Stimulated activated CD8-positive, alpha-beta memory T cell treated with anti-CD3 and anti-CD28 coated beads, Interleukin-12 subunit alpha, Interleukin-12 subunit beta, amount 100 ng/mL, for 1 hour (primary cell): ENCODE measurements around the gene F8A1.
A peak's percentile ranks its signal among the peaks of the same experiment; 100 is the strongest.
"Not testable (repeated sequence)": the region's sequence is repeated elsewhere in the genome, so short reads cannot be mapped to it uniquely, and the experiment has no call there.

ENCODE experiments used
- DNase-seq: peaks from one replicate; pipeline ENCODE4 v3.0.0-alpha.2; 2020; ENCODE audit warnings: low read depth

The F8A1 gene

DNA sequence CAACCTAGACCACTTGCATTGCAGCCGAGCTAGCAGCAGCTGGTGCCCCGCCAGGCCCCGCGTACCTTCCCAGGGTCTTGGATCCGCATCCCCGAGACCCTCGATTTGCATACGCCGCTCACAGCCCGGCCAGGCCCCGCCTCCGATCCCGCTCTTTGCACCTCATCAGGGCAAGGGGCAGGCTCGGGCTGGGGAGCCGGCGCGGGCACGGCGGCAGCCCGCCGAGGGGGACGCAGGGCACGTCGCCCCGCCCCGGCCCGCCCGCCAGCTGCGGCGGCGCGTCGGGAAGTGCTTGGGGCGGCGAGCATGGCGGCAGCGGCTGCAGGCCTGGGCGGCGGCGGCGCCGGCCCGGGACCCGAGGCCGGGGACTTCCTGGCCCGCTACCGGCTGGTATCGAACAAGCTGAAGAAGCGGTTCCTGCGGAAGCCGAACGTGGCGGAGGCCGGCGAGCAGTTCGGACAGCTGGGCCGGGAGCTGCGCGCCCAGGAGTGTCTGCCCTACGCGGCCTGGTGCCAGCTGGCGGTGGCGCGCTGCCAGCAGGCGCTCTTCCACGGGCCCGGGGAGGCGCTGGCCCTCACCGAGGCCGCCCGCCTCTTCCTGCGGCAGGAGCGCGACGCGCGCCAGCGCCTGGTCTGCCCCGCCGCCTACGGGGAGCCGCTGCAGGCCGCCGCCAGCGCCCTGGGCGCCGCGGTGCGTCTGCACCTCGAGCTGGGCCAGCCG lies at the start of gene F8A1:
Gene F8A1, plus strand, starts transcription at position 287 of the 720 bp plus-strand sequence. Its CDS starts 20 bp downstream, at position 307.
- peak; percentile 4 for DNase-seq

DNA sequence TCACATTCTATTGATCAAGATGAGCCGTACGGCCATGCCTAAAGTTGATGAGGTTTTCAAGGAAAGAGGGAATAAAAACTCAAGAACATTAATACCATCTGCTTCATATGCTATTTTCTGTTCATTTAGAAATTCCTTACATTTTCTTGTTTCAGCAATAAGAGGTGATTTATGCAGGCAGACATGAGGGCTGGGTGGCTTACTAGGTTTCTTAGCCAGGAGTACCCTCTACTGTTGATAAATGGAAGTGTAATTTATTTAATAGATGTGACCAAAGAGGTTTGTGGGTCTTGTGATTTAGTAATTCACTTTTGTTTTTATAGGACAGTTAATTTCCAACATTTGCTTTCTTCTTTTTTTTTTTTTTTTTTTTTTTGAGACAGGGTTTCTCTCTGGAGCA lies 45.3 kb upstream of the F8A1 start:
- no peak for DNase-seq

DNA sequence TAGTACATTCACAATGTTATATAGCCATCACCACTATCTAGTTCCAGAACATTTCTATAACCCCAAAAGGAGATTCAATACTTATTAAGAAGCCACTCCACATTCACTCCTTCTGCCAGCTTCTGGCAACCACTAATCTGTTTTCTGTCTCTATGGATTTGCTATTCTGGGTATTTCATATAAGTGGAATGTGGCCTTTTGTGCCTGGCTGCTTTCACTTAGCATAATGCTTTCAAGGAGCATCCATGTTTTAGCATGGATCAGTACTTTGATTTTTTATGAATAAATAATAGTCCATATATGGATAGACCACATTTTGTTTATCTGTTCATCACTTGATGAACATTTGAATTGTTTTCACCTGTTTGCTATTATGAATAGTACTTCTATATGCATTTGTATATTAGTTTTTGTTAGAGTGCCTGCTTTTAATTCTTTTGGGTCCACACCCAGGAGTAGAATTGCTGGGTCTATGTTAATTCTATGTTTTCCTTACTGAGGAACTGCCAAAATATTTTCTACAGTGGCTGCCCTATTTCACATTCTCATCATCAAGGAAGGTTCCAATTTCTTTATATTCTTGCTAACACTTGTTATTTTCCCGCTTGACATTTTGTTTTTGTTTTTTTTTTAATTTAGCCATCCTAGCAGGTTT lies 35.1 kb upstream of the F8A1 start:
- no peak for DNase-seq

DNA sequence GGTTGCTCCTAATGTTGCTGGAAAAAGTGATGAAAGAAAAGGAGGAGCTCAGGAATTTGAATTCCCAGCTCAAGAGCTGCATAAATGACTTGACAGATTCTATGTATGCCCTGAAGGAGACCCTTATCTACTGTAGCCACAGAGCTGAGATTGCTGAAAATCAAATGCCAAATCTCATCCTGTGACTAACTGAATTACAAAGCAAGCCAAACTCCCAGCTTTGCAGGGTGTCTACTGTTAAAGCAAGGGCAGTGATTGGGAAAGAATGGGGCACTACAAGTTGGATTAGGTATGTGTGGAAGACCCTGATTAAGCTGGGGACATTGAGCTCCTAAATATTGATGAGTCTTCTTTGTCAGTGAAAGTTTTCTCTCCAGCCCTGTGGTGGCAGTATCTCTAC lies 30.9 kb upstream of the F8A1 start:
- no peak for DNase-seq

DNA sequence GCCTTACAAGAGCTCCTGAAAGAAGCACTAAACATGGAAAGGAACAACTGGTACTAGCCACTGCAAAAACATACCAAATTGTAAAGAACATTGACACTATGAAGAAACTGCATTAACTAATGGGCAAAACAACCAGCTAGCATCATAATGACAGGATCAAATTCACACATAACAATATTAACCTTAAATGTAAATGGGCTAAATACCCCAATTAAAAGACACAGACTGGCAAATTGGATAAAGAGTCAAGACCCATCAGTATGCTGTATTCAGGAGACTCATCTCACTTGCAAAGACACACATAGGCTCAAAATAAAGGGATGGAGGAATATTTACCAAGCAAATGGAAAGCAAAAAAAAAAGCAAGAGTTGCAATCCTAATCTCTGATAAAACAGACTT lies 17.6 kb upstream of the F8A1 start:
- not testable (repeated sequence) for DNase-seq

DNA sequence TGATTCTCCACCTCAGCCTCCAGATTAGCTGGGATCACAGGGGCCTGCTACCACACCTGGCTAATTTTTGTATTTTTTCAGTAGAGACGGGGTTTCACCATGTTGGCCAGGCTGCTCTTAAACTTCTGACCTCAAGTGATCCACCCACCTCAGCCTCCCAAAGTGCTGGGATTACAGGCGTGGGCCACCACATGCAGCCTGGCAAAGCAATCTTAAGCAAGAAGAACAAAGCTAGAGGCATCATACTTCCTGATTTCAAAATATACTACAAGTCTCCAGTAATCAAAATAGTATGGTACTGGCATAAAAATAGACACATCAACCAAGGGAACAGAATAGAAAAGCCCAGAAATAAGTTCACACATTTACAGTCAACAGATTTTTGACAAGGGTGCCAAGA lies 12.8 kb upstream of the F8A1 start:
- DNase-seq, result no peak

DNA sequence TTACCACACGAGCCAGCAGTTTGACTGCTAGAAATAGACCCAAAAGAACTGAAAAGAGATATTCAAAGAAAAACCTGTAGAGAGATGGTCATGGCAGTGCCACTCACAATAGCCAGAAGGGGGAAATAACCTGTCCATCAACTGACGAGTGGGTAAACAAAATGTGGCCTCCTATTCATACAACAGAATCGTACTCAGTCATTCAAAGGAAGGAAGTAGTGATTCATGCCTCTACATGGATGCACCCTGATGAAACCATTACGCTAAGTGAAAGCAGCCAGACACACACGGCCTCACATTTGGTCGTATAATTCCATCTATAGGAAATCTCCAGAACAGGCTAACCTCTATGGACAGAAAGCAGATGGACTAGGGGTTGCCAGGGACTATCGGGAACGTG lies 2.1 kb upstream of the F8A1 start:
- not testable (repeated sequence) for DNase-seq

DNA sequence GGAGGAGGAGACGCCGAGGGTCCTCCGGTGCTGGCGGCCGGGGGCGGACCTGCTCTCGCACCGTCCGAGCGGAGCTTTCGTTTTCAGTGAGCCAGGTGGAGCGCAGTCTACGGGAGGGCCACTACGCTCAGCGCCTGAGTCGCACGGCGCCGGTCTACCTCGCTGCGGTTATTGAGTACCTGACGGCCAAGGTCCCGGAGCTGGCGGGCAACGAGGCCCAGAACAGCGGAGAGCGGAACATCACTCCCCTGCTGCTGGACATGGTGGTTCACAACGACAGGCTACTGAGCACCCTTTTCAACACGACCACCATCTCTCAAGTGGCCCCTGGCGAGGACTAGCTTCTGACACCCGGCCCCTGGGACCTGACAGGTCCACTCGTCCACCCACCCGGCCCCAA lies 1.1 kb upstream of the F8A1 start:
- not testable (repeated sequence) for DNase-seq

DNA sequence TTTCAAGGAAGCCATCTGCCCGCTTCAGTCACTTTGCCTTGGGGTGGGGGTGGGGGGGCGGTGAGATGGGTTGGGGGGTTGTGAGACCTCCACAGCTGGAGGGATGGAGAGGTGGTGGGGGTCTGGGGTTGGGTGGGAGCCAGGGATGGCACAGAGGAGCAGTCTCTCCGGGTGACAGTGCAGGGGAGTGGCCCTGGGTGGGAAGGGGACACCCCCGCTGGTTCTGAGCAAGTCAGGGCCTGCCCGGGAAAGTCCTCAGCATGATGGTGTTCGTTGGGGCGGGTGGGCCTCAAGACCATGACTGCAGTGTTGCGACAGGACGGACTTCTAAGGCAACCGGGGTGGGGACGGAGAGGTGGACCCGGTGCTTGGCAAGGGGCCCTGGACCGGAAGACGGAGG lies 606 bp upstream of the F8A1 start:
- DNase-seq, result not testable (repeated sequence)

DNA sequence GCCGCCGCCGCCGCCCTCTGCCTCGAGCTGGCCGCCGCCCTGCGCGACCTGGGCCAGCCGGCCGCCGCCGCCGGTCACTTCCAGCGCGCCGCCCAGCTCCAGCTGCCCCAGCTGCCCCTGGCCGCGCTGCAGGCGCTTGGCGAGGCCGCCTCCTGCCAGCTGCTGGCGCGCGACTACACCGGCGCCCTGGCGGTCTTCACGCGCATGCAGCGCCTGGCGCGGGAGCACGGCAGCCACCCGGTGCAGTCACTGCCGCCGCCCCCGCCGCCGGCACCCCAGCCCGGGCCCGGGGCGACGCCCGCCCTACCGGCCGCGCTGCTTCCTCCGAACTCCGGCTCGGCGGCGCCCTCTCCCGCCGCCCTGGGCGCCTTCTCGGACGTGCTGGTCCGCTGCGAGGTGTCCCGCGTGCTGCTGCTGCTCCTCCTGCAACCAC lies 650 bp downstream of the F8A1 start:
- not testable (repeated sequence) for DNase-seq

DNA sequence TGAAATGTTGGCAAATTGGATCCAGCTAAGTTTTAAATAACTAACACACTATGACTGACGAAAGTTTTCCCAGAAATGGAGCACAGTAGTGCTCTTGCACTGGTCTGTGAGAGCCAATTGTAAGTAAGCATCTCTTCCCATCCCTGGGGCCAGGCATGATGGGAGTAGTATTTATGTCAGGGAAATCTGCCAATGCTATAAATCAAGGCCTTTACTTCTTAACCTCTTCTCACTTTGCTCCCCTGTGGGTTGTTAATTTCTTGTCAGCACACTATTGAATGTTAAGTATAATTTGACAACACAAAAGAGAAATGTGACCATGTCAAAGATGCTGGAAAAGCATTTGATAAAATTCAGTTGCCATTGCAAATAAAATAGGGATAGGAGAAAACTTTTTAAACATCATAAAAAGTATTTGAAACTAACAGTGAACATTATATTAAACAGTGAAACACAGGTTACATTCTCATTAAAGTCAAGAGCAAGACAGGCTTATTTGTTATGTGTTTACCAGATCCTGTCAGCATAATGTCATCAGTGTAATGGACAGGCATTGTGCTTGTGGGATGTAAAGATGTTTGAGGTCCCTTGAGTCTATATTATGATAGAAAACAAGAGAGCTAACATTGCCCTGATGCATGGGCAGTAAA lies 5.0 kb downstream of the F8A1 start:
- DNase-seq, result no peak

DNA sequence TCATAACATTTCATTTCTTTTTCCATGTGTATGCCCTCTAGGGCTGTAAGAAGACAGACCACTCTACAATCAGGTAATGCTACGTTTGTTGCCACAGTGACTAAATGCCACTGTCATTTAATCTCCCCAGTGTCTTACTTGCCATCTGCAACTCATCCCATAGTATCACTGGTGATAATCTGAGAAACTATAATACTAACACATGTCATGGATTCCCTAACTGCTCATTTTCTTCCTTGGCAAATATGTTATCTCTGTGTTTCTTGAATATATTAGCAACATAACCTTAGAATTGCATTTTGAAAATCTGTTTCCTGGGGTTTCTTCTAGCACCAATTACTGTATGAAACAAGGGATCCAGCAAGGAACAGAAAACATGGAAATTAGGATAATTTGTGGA lies 6.1 kb downstream of the F8A1 start:
- no peak for DNase-seq

DNA sequence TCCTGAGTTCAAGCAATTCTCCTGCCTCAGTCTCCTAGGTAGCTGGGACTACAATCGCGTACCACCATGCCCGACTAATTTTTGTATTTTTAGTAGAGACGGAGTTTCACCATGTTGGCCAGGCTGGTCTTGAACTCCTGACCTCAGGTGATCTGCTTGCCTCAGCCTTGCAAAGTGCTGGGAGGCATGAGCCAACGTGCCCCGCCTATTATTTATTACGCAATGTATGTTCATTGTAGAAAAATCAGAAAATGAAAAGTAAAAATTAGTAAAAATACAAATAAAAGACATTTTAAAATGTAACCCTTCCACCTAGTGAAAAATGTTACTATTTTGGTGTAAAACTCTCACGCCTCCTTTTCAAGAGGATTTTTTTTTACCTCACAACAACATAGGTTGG lies 14.2 kb downstream of the F8A1 start:
- no peak for DNase-seq

DNA sequence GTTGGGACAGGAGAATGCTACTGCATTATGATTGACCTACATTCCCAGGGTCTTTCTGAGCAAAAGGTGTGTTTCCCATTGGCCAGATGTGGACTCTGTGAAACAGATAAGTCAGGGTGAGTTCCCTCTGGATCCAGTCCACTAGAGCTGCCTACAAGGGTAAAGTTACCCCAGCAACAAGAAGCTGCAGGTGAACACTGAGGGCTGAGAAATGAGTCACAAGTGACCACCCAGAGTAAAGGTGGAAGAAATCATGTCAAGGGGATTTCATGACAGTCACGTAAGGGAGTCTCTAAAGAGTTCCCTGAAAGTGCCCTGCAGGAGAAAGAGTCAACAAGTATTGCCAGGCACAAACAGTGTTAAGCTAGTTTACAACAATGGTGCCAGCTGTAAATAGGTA lies 16.3 kb downstream of the F8A1 start:
- DNase-seq, result no peak

DNA sequence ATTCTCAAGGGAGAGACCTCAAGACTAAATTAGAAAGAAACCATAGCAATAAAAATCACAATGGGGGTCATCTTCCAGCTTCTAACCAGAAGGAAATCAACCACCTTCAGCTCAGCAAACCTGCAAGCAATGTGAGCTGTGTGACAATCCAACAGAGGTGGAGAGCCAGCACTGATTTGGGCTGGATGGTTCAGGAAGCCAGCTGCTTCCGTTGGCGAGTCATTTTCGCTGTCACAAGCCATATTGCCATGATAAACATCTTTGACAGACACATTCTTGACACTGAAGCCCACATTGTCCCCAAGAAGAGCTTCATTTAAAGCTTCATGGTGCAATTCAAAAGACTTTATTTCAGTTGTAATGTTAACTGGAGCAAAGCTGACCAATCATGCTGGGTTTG lies 22.7 kb downstream of the F8A1 start:
- DNase-seq, result no peak

DNA sequence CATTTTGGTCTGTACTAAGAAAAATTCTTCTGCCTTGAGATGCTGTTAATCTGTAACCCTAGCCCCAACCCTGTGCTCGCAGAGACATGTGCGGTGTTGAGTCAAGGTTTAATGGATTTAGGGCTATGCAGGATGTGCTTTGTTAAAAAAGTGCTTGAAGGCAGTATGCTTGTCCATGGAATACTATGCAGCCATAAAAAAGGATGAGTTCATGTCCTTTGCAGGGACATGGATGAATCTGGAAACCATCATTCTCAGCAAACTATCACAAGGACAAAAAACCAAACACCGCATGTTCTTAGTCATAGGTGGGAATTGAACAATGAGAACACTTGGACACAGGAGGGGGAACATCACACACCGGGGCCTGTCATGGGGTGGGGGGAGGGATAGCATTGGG lies 23.9 kb downstream of the F8A1 start:
- DNase-seq, result not testable (repeated sequence)

DNA sequence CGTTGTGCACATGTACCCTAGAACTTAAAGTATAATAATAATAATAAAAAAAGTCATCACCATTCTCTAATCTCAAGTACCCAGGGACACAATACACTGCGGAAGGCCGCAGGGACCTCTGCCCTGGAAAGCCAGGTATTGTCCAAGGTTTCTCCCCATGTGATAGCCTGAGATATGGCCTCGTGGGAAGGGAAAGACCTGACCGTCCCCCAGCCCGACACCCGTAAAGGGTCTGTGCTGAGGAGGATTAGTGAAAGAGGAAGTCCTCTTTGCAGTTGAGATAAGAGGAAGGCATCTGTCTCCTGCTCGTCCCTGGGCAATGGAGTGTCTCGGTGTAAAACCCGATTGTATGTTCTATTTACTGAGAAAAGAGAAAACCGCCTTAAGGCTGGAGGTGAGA lies 24.4 kb downstream of the F8A1 start:
- DNase-seq, result not testable (repeated sequence)

DNA sequence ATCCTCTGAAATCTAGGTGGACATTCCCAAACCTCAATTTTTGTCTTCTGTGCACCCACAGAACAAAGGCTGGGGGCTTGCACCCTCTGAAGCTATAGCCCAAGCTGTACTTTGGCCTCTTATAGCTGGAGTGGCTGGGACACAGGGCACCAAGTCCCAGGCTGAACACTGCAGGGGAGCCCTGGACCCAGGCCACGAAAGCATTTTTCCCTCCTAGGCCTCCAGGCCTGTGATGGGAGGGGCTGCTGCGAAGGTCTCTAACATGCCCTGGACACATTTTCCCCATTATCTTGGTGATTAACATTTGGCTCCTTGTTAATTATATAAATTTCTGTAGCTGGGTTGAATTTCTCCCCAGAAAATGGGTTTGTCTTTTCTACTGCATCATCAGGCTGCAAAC lies 27.9 kb downstream of the F8A1 start:
- no peak for DNase-seq

DNA sequence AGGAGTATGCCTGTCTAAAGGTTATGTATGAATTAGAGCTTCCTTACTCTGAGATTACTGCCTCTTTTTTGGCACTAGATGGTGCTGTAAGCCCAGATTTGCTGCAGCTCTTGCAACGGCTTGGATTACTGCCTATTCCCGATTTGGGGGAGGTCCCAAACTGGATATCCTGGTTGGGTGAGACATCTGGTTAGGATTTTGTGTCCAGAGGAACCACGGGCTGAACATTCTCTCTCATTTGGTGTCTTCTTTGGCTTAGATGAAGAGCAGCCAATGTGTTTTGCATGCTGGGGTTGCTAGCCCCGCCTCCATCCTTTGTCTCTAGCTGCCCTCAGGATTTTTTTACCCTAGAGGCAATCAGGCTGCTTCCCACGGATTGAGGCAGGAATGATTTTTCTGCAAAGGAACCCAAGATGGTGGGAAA lies 31.9 kb downstream of the F8A1 start:
- no peak for DNase-seq

DNA sequence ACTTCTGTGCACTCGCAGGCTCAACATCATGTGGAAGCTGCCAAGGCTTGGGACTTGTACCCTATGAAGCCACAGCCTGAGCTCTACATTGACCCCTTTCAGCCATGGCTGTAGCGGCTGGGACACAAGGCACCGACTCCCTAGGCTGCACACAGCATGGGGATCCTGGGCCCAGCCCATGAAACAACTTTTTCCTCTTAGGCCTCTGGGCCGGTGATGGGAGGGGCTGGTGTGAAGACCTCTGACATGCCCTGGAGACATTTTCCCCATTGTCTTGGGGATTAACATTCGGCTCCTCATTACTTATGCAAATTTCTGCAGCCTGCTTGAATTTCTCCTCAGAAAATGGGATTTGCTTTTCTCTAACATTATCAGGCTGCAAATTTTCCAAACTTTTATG lies 38.6 kb downstream of the F8A1 start:
- DNase-seq, result not testable (repeated sequence)
